Ishikawa (cell line): Measurements from ENCODE around the gene ZNF644.

ENCODE experiments used
- CEBPB ChIP-seq: IDR thresholded peaks from 2 replicates; pipeline ENCODE4 v1.6.1; 2012
- CREB1 ChIP-seq: IDR thresholded peaks from 2 replicates; pipeline ENCODE4 v1.6.1; 2012; ENCODE audit warnings: low read depth
- EGR1 ChIP-seq: IDR thresholded peaks from 2 replicates; pipeline ENCODE4 v1.6.1; 2012
- EP300 ChIP-seq: IDR thresholded peaks from 2 replicates; pipeline ENCODE4 v1.6.1; 2012; ENCODE audit warnings: borderline replicate concordance
- FOXM1 ChIP-seq: IDR thresholded peaks from 2 replicates; pipeline ENCODE4 v1.6.1; 2012; ENCODE audit warnings: low read depth, borderline replicate concordance
- NFIC ChIP-seq: IDR thresholded peaks from 2 replicates; pipeline ENCODE4 v1.6.1; 2012
- RAD21 ChIP-seq: IDR thresholded peaks from 2 replicates; pipeline ENCODE4 v1.6.1; 2012; ENCODE audit warnings: low read depth
- TAF1 ChIP-seq: IDR thresholded peaks from 2 replicates; pipeline ENCODE4 v1.6.1; 2012; ENCODE audit warnings: low read depth, mild to moderate bottlenecking
- TCF12 ChIP-seq: IDR thresholded peaks from 2 replicates; pipeline ENCODE4 v1.6.1; 2012; ENCODE audit warnings: low read depth
- TEAD4 ChIP-seq: IDR thresholded peaks from 2 replicates; pipeline ENCODE4 v1.6.1; 2012
- YY1 ChIP-seq: IDR thresholded peaks from 2 replicates; pipeline ENCODE4 v1.6.1; 2012; ENCODE audit warnings: low read depth
- ZBTB7A ChIP-seq: IDR thresholded peaks from 2 replicates; pipeline ENCODE4 v1.6.1; 2012; ENCODE audit warnings: low read depth
- TF ChIP-seq, protein P1 (sequence below): IDR thresholded peaks from 2 replicates; pipeline ENCODE4 v1.6.1; 2012
- TF ChIP-seq, protein P2 (sequence below): IDR thresholded peaks from 2 replicates; pipeline ENCODE4 v1.6.1; 2012; ENCODE audit warnings: low read depth, mild to moderate bottlenecking
- TF ChIP-seq, protein P3 (sequence below): IDR thresholded peaks from 2 replicates; pipeline ENCODE4 v1.6.1; 2012

Gene ZNF644

DNA sequence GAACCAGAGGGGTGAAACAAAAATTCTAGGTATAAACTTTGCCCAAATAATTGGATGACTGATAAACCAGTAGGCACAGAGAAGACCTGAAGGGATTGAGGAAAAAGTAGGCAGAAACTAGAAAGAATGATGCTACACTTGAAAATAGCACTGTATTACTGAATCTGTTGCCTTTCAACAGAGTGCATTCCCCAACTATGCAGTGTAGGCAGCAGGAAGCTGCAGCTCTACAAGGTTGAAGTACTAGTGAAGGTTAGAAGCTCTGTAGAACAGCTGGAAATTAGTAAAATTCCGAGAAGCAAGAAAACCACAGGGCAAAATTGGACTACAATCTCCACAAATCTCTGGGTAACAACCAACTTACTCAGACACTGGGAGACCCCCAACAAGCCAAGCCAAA lies 27.4 kb downstream of the ZNF644 start:
- TF ChIP-seq TAF1, result no peak
- TF ChIP-seq NFIC, result no peak
- no peak for TF ChIP-seq TEAD4
- no peak for TF ChIP-seq EP300
- TF ChIP-seq, protein P1, sequence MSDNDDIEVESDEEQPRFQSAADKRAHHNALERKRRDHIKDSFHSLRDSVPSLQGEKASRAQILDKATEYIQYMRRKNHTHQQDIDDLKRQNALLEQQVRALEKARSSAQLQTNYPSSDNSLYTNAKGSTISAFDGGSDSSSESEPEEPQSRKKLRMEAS, result no peak
- no peak for TF ChIP-seq FOXM1
- TF ChIP-seq, protein P2, sequence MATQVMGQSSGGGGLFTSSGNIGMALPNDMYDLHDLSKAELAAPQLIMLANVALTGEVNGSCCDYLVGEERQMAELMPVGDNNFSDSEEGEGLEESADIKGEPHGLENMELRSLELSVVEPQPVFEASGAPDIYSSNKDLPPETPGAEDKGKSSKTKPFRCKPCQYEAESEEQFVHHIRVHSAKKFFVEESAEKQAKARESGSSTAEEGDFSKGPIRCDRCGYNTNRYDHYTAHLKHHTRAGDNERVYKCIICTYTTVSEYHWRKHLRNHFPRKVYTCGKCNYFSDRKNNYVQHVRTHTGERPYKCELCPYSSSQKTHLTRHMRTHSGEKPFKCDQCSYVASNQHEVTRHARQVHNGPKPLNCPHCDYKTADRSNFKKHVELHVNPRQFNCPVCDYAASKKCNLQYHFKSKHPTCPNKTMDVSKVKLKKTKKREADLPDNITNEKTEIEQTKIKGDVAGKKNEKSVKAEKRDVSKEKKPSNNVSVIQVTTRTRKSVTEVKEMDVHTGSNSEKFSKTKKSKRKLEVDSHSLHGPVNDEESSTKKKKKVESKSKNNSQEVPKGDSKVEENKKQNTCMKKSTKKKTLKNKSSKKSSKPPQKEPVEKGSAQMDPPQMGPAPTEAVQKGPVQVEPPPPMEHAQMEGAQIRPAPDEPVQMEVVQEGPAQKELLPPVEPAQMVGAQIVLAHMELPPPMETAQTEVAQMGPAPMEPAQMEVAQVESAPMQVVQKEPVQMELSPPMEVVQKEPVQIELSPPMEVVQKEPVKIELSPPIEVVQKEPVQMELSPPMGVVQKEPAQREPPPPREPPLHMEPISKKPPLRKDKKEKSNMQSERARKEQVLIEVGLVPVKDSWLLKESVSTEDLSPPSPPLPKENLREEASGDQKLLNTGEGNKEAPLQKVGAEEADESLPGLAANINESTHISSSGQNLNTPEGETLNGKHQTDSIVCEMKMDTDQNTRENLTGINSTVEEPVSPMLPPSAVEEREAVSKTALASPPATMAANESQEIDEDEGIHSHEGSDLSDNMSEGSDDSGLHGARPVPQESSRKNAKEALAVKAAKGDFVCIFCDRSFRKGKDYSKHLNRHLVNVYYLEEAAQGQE, result no peak
- TF ChIP-seq, protein P3, sequence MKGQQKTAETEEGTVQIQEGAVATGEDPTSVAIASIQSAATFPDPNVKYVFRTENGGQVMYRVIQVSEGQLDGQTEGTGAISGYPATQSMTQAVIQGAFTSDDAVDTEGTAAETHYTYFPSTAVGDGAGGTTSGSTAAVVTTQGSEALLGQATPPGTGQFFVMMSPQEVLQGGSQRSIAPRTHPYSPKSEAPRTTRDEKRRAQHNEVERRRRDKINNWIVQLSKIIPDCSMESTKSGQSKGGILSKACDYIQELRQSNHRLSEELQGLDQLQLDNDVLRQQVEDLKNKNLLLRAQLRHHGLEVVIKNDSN, result no peak
- TF ChIP-seq YY1, result no peak
- no peak for TF ChIP-seq EGR1
- TF ChIP-seq RAD21, result no peak
- TF ChIP-seq TCF12, result no peak
- no peak for TF ChIP-seq CEBPB
- TF ChIP-seq CREB1, result no peak

DNA sequence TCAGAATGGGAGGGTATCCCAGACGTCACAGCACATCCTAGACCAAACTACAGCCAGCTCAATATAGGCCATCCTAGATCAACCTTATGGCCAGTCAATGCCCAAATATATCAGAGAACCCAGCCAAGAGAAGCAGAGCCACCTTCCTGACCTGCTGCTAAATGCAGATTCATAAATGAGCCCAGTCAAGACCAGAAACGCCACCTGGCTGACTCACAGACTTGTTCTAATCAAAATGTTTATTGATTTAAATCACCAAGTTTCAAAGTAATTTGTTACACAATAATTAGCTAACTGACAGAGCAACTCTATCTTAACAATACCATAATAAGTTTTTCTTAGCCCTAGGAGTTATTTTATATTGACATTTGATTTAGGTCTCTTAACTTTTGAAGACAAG lies 28.6 kb downstream of the ZNF644 start:
- TF ChIP-seq FOXM1 (no peak), TCF12 (no peak)

DNA sequence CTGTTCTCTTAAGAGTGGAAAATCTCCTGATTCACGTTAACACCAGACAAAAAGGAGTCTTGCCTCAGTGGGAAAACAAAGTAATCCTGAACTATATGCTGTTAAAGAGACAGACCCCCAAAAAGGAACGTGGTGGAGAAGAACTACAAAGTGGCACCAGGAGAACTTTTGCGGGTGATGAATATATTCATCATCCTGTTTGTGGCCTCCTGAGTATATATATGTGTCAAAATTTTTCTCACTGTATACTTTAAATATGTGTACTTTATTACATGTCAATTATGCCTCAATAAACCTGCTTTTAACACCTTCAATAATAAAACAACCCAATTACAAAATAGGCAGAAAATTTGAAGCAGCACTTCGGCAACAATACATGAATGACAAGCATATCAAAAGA lies 31.1 kb downstream of the ZNF644 start:
- TF ChIP-seq NFIC (no peak), YY1 (no peak), EGR1 (no peak), TEAD4 (no peak), CREB1 (no peak), EP300 (no peak), ZBTB7A (no peak), TCF12 (no peak), CEBPB (no peak), TAF1 (no peak), FOXM1 (no peak), RAD21 (no peak)
- TF ChIP-seq, protein P3, result no peak
- TF ChIP-seq, protein P2, result no peak
- TF ChIP-seq, protein P1, result no peak

DNA sequence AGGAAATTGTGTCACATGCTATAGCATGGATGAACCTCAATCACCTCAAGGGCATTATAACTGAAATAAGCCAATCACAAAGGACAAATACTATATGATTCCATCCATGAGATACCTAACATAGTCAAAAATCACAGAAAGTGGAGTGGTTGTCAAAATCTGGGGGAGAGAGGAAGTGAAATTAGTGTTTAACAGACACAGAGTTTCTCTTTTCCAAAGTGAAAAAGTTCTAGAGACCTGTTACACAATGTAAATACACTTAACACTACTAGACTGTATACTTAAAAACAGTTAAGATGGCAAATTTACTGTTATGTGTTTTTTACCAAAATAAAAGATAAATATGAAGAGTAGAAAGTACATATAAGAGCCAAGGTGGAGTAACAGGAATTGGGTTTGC lies 31.8 kb downstream of the ZNF644 start:
- TF ChIP-seq TCF12 (no peak), CEBPB (no peak), EGR1 (no peak), FOXM1 (no peak), ZBTB7A (no peak), NFIC (no peak), YY1 (no peak)
- TF ChIP-seq, protein P2, result no peak

DNA sequence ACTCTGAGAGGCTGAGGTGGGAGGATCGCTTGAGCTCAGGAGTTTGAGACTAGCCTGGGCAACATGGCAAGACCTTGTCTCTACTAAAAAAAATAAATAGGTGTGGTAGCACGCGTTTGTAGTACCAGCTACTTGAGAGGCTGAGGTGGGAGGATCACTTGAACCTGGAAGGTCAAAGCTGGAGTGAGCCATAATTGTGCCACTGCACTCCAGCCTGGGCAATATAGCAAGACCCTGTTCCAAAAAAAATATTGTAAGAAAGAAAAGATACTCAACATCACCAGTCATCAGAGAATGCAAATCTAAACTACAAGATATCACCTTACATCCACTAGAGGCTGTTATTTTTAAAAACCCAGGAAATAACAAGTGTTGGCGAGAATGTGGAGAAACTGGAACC lies 32.5 kb downstream of the ZNF644 start:
- TF ChIP-seq NFIC (no peak), RAD21 (no peak)

DNA sequence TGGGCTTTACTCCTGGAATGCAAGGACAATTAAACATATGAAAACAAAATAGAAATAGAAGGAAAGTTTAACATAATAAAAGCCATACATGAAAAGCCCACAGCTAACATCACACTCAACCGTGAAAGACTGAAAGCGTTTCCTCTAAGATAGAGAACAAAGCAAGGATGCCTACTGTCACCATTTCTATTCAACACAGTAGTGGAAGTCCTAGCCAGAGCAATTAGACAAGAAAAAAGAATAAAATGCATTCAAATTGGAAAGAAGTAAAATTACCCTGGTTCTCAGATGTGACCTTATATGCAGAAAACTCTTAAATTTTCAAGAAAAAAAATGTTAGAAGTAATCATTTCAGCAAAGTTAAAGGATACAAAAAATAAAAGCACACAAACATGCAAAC lies 34.0 kb downstream of the ZNF644 start:
- TF ChIP-seq YY1, result no peak
- TF ChIP-seq TAF1, result no peak
- TF ChIP-seq CEBPB, result no peak
- TF ChIP-seq, protein P1, result no peak
- TF ChIP-seq EP300, result no peak
- TF ChIP-seq FOXM1, result no peak
- TF ChIP-seq TEAD4, result no peak
- TF ChIP-seq RAD21, result no peak
- TF ChIP-seq CREB1, result no peak
- TF ChIP-seq EGR1, result no peak
- TF ChIP-seq, protein P3, result no peak
- TF ChIP-seq, protein P2, result no peak
- no peak for TF ChIP-seq TCF12
- TF ChIP-seq ZBTB7A, result no peak
- no peak for TF ChIP-seq NFIC
